GM19397 (cell line): ENCODE data around the gene GPR137.

Experiments
- ATAC-seq: cut with Tn5 transposase; IDR thresholded peaks from one replicate; pipeline ENCODE4 v1.9.1; 2021; ENCODE audit warnings: mild to moderate bottlenecking, moderate library complexity; ENCODE audit not compliant: unreplicated experiment

The GPR137 gene

GRCh38 chr11:64263021-64263946, 22.4 kb upstream of the GPR137 start:
- no peak for ATAC-seq

GRCh38 chr11:64263947-64264317, 21.7 kb upstream of the GPR137 start:
- no peak for ATAC-seq

- no peak for ATAC-seq
Measured at GRCh38 chr11:64264371-64264852, 21.2 kb upstream of the GPR137 start.

GRCh38 chr11:64265176-64266160, 20.2 kb upstream of the GPR137 start:
- ATAC-seq = no peak

GRCh38 chr11:64266339-64266738, 19.3 kb upstream of the GPR137 start:
- ATAC-seq = no peak

- no peak for ATAC-seq
Measured at GRCh38 chr11:64267207-64267945, 18.3 kb upstream of the GPR137 start.

- ATAC-seq = no peak
Measured at GRCh38 chr11:64268025-64268892, 17.4 kb upstream of the GPR137 start.

- peak; percentile 16 for ATAC-seq
Measured at GRCh38 chr11:64268893-64269539, 16.6 kb upstream of the GPR137 start.

- ATAC-seq = peak; percentile 58
Measured at GRCh38 chr11:64269540-64270220, 16.0 kb upstream of the GPR137 start.

- no peak for ATAC-seq
Measured at GRCh38 chr11:64275031-64275800, 10.4 kb upstream of the GPR137 start.

- no peak for ATAC-seq
Measured at GRCh38 chr11:64275841-64276240, 9.8 kb upstream of the GPR137 start.

- no peak for ATAC-seq
Measured at GRCh38 chr11:64276653-64277431, 8.8 kb upstream of the GPR137 start.

GRCh38 chr11:64278576-64279190, 7.0 kb upstream of the GPR137 start:
- no peak for ATAC-seq

GRCh38 chr11:64281957-64282770, 3.5 kb upstream of the GPR137 start:
- ATAC-seq = no peak

- ATAC-seq = no peak
Measured at GRCh38 chr11:64283092-64283491, 2.6 kb upstream of the GPR137 start.
